Colonic mucosa (tissue), 4 donors: Measurements from ENCODE around the gene AGAP1. TPM values are rescaled to one million over a fixed set of nuclear protein-coding genes. Genes with fewer than 3 reads are reported as not detected.

ENCODE experiments used
- DNase-seq: peaks from one replicate; pipeline ENCODE4 v3.0.0-alpha.2; 2020
- H3K27ac ChIP-seq: fragments of 200-600 bp; one replicate; pipeline ENCODE4 v1.8.0; 2021
- H3K27me3 ChIP-seq: fragments of 200-600 bp; one replicate; pipeline ENCODE4 v1.8.0; 2021
- H3K36me3 ChIP-seq: fragments of 200-600 bp; one replicate; pipeline ENCODE4 v1.8.0; 2021
- H3K4me1 ChIP-seq: fragments of 200-600 bp; one replicate; pipeline ENCODE4 v1.8.0; 2021; ENCODE audit warnings: mild to moderate bottlenecking
- H3K4me3 ChIP-seq: fragments of 200-600 bp; one replicate; pipeline ENCODE4 v1.8.0; 2021
- H3K9ac ChIP-seq, 2 donors: one replicate each; pipeline ENCODE4 v1.7.0; 2013; ENCODE audit warnings: control low read depth in 2 of 2, low read depth in 2 of 2, low read length in 2 of 2
- H3K9me3 ChIP-seq: fragments of 200-600 bp; one replicate; pipeline ENCODE4 v1.8.0; 2021
- intact Hi-C: fragments of 100-400 bp; cut with DNase I; formaldehyde crosslinking; loops from one replicate; pipeline ENCODE4 v1.14.1; 2022
- total RNA-seq, 2 donors: library from RNA; stranded (reverse); fragmentation: NEBNext Ultra II Directional in 1 of 2; extraction: Animal tissue kit (Norgen Biotek cat#: 25700) in 1 of 2; gene quantifications; one replicate each; pipeline ENCODE4 v1.2.1, GENCODE V29; 2021
- TF ChIP-seq, protein P1 (sequence below): fragments of 200-600 bp; IDR thresholded peaks from one replicate; pipeline ENCODE4 v1.8.0; 2022; ENCODE audit warnings: antibody characterized with exemption, mild to moderate bottlenecking
- donor health status: healthy.
- donor health status: DM: no; HTN: no; CAD: no.
- donor health status: DM: no; HTN: no; CAD: no.

AGAP1 gene
- total RNA-seq, 2 donors from 2014 or later: 62.1 to 62.9 TPM

DNA sequence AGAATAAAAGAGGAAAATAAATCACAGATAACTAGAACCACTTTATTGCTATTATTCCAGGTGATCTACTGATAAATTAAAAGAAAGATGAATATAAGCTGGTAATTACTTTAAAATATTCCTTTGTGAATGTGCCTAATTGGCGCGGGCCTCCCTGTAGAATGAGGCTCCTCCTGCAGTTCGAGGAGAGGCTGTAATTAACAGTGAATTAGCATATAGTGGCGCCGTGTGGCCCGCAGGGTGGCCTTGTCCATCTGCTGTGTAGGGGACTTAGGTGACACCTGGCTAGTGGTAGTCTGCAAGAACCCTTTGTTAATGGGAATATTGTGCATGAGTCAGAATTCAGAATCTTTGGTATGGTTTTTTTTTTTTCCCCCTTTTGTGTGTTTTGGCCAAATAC is 119.8 kb downstream of the AGAP1 start:
- intact Hi-C loops: no loop called here
- H3K4me1 ChIP-seq: no peaks in the 10 kb centered on the region
- no peak overlapping the region for H3K27ac ChIP-seq
- no peak overlapping the region for H3K9ac ChIP-seq
- no peak overlapping the region for H3K4me3 ChIP-seq
- H3K36me3 ChIP-seq: no peaks in the 10 kb centered on the region
- TF ChIP-seq, protein P1, sequence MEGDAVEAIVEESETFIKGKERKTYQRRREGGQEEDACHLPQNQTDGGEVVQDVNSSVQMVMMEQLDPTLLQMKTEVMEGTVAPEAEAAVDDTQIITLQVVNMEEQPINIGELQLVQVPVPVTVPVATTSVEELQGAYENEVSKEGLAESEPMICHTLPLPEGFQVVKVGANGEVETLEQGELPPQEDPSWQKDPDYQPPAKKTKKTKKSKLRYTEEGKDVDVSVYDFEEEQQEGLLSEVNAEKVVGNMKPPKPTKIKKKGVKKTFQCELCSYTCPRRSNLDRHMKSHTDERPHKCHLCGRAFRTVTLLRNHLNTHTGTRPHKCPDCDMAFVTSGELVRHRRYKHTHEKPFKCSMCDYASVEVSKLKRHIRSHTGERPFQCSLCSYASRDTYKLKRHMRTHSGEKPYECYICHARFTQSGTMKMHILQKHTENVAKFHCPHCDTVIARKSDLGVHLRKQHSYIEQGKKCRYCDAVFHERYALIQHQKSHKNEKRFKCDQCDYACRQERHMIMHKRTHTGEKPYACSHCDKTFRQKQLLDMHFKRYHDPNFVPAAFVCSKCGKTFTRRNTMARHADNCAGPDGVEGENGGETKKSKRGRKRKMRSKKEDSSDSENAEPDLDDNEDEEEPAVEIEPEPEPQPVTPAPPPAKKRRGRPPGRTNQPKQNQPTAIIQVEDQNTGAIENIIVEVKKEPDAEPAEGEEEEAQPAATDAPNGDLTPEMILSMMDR: no peak
- DNase-seq: no peak
- no peaks in the 10 kb centered on the region for H3K27me3 ChIP-seq
- no peaks in the 10 kb centered on the region for H3K9me3 ChIP-seq

DNA sequence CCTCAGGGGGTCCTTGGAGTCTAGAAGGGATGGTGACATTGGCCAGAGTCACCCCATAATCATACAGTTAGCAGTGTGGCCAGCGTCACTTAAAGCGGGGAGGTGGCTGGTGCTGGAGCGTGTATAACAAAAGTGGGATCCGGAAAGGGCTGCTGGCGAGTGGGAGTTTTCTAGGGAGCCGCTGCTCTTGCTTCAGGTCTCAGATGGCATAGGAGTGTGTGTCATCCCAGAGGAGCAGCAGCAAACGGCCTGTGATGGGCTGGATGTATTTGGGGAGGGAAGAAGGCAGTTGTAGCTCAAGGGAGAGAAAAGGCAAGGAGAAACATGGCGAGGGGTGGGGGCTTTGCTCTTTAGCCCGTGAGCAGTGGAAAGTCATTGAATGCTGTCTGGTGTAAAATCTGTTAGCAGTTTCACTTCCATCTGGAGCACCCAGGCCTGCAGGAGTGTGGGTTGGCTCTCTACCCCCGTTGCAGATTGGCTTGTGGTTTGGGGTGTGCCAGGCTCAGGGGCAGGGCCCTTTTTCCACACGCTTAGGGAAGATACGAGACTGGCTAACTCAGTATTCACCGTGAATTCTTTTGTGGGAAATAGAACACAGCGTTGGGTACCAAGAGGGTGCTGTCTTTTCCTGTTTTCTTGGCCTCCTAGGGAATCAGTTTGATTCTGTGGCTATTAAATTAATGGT is 120.5 kb downstream of the AGAP1 start:
- H3K36me3 ChIP-seq: no peaks in the 10 kb centered on the region
- H3K9me3 ChIP-seq: no peaks in the 10 kb centered on the region
- no peak overlapping the region for H3K4me3 ChIP-seq
- no peak overlapping the region for H3K9ac ChIP-seq
- no peaks in the 10 kb centered on the region for H3K4me1 ChIP-seq
- no peak overlapping the region for H3K27ac ChIP-seq
- intact Hi-C loops: no loop called here
- TF ChIP-seq, protein P1: no peak
- DNase-seq: peak; percentile 37
- no peaks in the 10 kb centered on the region for H3K27me3 ChIP-seq

DNA sequence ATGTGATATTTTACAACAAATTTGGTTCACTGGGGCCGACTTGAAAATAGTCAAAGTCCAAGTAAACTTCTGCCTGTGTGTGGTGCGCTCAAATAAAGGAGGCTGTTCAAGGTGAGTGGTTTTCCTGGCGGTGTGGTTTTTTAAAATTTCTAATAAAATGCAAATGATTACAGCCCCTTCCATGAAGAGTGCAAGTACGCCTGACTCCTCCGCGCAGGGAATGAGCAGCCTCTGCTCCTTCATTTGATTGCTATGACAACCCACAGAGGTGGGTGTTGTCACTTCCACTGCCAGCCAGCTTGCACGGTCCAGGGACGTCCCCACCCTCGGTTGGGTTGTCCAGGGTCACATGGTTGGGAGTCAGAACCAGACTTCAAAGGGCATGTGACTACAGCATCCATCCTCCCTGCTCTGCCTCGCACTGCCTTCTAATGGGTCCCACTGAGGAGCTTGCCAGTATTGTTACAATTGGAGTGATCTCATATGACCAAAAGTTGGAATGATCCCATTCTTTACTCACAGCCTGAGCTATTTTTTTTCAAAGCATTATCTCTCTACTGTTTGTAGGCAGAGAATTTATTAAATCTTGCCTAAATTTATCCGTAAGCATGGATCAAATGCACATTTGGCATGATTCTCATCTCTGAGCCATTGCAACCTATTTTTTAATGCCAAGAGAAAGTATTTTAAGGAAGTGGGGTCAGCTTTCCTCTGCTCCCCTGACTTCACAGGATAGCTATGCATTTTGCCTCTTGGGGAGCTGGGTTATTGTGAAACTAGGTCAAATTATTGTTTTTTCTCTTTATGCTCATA is 121.3 kb downstream of the AGAP1 start:
- H3K27ac ChIP-seq: no peak overlapping the region
- intact Hi-C loops: no loop called here

DNA sequence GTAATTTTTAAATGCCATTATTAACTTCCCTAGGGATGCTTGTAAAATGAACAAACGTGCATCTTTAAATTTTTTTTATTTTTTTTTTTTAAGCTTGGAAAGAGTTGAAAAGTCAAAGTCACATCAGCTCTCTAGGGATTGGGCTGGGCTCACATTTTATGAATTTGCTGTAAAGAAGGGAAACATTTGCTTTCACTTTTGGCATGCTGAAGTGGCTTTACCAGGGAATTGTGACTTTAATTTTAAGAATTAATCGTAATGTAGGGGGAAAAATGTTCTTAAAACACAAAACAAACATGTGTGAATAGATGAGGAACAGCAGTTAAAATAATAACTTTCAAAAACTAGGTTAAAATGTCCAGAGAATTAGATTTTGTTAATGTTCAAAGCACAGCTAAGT is 123.0 kb downstream of the AGAP1 start:
- no peak for DNase-seq
- no peak overlapping the region for H3K9ac ChIP-seq
- H3K9me3 ChIP-seq: no peaks in the 10 kb centered on the region
- H3K36me3 ChIP-seq: no peaks in the 10 kb centered on the region
- H3K27ac ChIP-seq: no peak overlapping the region
- no peaks in the 10 kb centered on the region for H3K27me3 ChIP-seq
- intact Hi-C loops: no loop called here
- TF ChIP-seq, protein P1: no peak
- no peaks in the 10 kb centered on the region for H3K4me1 ChIP-seq
- no peak overlapping the region for H3K4me3 ChIP-seq

More for the DNA sequence above, 121.3 kb downstream of the AGAP1 start:
- H3K27me3 ChIP-seq: no peaks in the 10 kb centered on the region
- peak; percentile 49 for DNase-seq
- TF ChIP-seq, protein P1: no peak
- H3K9me3 ChIP-seq: no peaks in the 10 kb centered on the region
- H3K36me3 ChIP-seq: no peaks in the 10 kb centered on the region
- H3K4me3 ChIP-seq: no peak overlapping the region
- H3K4me1 ChIP-seq: no peaks in the 10 kb centered on the region
- H3K9ac ChIP-seq: peak overlapping the region in 1 of 2 donors; percentile 30

DNA sequence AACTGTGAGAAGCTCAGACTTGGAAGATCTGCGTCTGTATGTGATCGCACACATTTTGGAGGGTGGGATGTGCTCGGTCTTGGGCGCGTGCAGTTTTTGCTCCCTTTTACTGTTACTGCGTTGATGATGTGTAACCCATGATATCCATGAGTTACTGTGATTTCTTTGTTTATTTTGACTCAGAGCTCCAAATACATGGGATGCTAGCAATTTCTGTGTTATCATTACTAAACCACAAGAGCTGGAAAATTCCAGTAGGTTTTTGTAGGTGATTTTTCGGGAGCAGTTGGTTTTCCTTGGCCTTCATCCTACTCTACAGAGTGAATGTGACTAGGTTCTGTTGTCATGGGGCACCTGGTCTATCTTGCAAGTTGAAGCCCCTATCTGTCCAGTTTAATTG is 124.2 kb downstream of the AGAP1 start:
- Histone ChIP-seq H3K36me3 (no peaks in the 10 kb centered on the region), H3K27me3 (no peaks in the 10 kb centered on the region), H3K4me1 (no peaks in the 10 kb centered on the region), H3K9ac (no peak overlapping the region), H3K4me3 (no peak overlapping the region), H3K27ac (no peak overlapping the region), H3K9me3 (no peaks in the 10 kb centered on the region)
- intact Hi-C loops: no loop called here
- TF ChIP-seq, protein P1: no peak
- no peak for DNase-seq
